Measurements from ENCODE around the gene RSPH9.

Gene RSPH9

DNA sequence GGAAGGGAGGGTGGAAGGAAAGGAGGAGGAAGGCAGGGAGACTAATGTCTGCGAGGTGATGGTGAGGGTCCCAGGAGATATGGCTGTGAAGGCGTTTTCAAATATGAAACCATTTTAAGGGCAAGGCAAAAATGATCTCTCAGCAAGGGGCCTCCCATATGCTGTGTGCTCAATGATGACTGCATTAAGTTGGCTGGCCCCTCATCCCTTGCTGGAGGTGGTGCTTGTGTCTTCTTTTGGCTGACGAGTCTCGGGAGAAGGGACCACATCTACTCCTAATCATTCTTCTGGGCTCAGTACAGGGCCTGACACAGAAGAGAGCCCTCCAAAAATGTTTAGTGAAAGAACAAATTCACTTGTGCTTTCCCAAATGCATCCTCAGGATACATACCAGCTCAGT is 65.7 kb downstream of the RSPH9 start:
- no peak for DNase-seq (ENCODE audit: low read depth in 2 of 2)

DNA sequence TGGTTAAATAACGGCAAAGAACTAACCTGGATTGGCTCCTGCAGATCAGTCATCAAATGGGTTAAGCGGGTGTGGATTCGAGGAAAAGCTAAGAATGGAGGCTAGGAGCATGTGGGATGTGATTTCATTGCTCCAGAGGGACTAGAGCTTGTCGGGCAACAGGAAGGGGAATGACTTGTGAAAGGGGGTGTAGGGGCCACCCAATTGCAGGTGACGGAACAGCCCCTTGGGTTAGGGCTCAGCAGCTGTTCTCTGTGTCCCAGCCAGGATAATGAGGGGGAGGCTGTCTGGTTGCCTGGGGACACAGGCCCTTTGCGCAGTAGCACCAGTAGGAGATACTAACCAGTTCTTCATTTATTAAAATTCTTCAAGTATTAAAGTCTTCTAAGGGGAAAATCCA is 67.7 kb downstream of the RSPH9 start:
- DNase-seq (ENCODE audit: low read depth in 2 of 2): no peak

DNA sequence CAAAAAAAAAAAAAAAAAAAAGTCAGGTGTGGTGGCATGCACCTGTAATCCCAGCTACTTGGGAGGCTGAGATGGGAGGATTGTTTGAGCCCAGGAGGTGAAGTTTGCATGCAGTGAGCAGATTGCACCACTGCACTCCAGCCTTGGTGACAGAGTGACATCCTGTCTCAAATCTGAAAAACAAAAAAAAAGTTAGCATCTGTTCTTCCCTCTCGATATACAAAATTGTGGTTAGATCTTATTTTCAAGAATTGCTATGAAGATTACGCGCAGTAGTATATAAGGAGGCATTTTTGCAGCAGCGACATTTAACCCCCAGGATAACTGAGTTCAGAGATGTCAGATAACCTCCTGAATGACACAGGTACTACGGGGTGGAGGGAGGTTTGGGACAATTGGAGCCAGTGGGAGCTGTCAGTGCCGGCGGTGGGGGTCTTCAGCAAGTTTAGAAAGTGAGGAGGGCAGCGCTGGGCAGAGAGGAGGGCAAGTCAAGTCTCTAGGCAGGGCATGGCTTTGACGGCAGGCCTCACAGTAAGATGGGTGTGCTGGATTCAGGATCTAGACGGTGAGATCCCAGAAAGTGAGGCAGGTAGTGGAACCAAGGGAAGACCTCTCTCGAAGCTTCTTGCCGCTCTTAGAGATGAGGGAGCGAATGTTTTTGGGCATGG is 68.9 kb downstream of the RSPH9 start:
- DNase-seq (ENCODE audit: low read depth in 2 of 2): no peak

DNA sequence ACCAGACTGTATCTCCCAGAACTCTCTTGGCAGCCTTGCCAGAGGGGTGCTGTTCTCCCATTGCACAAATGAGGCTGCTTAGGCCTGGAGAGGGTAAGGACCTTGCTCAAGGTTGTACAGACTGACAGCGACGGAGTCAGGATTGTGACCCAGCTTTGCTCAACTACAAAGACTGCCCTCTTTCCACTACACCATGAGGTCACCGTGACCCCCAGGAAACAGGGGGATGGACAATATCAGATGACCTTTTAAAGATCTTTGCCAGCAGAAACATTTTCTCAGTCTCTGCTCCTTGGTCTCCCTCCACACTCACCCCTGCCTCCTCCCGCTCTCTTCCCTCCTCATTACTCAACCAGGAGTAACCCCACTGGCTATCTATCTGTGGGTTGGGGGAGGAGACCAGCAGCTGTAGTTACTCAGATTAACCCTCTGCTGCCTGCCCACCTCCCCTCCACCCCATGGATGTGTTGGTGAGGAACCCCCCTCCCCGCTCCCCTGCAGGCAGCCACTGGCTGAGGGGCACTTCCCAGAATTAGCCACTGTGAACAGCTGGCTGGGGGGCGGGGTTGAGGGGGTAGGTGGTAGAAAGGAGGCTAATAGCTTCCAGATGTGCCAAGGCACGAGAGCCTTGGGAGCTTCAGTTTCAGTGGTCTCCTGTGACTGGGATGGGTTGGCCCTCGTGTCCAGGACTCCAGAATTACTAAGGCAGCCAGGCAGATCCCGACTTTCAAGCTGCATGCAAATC is 69.6 kb downstream of the RSPH9 start:
- no peak for DNase-seq (ENCODE audit: low read depth in 2 of 2)

DNA sequence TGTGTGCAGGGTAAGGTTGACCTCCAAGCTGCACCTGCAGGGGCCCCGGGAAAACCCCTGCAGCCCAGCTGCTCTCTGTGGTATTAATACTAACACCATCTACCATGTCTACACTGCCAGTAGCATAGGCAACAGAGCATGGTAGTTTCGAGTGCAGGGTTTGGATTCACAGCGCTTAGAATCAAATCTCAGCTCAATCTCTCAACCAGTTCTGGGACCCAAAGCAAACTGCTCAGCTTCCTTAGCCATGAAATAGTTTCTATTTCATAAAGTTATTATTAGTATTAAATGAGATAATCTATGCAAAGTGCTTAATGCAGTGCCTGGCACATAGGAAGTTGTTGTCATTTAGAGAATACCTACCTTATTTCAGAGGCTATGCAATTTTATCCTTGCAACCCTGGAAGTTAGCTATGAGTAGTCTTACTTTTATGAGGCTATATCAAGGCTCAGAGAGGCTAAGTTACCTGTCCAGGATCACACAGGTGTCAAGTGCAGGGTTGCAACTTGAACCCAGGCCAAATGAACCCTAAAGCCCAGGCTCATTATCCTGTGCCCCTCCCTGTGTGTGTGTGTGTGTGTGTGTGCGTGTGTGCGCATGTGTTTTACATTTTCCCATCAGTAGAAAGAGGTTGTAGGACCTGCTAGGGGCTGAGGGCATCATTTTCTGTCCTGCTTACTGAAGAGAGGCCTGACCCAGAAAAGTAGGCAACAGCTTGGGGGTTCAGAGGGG is 70.4 kb downstream of the RSPH9 start:
- DNase-seq (ENCODE audit: low read depth in 2 of 2): no peak

DNA sequence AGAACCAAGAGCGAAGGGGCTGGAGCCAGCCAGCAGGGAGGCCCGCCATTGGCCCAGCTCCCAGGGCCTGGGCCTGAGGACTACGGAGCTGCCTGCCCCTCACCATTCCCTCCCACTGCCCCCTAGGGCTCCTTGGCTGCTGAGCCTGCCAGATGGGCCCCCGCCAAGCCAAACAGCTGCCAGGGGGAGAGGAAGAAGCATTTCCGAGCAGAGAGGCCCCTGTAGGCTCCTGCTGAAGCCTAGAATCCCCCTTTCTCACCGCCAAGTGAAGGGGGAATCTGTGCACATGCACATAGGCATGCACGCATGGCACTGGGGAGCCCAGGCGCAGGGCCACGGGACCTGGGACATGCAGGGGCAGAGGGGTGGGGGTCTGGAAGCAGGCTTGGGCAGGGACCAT is 71.3 kb downstream of the RSPH9 start:
- no peak for DNase-seq (ENCODE audit: low read depth in 2 of 2)

DNA sequence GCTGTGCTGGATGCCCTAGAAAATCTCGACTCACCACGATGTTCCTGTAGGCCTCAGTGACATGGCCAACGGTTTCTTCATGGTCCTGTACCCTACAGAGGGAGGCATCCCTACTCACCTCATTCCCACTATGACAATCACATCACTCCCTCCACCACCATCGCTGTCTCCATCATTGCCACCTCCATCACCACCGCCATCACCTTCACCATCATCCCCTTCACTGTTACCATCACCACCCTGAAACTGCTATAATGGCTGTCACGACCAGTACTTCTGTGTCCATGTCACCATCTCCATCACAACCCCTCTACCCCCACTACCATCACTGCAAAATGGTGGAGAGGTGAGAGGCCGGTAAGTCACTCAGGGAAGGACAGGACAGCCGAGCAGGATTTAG is 72.6 kb downstream of the RSPH9 start:
- no peak for DNase-seq (ENCODE audit: low read depth in 2 of 2)

DNA sequence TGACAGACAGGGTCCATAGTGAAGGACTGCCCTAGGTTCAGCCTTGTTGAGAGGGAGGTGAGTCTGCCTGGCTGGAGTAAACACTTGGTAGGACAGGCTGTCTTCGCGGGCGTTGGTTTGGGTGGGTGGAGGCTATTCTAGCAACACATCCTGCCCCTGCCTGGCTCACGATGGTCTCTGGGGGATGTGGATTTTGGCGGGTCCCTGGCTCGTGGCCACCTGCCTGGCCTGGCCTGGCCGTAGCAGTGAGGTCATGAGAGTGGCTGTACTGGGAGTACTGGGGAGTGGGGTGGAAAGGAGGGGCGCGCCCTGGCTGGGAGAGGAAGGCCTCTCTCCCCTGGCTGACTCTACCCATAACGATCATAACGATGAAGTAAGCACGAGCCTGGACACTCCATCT is 73.0 kb downstream of the RSPH9 start:
- no peak for DNase-seq (ENCODE audit: low read depth in 2 of 2)

DNA sequence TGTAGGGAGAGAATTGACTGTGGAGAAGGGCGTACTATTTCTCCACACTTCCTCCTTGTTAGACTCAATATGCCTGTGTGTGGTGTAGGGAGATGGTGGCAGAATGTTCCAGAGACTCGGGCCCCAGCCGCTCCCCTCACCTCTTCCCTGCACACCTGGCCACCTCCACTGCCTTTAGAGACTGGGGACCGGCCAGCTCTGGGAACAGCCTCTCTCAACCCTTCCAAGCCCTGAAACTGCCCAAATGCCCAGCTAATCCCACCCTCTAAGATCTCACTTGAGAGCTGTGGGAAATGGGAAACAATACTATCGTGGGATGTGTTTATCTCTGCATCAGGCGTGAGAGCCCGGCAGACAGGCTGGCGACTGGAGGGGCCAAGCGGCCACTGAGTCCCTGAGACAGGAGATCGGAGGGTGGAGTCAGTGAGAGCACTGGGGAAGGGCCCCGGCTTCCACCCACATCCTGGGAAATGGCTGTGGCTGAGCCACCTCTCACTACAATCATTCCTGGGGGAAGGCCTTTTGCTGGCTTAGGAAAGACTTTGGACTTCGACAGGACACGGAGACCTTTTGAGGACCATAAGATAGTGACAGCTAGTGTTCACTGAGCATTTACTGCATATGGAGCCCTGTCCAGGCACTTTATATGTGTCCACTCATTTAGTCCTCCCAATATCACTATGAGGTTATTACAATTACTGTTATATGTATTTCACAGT is 73.7 kb downstream of the RSPH9 start:
- no peak for DNase-seq (ENCODE audit: low read depth in 2 of 2)

DNA sequence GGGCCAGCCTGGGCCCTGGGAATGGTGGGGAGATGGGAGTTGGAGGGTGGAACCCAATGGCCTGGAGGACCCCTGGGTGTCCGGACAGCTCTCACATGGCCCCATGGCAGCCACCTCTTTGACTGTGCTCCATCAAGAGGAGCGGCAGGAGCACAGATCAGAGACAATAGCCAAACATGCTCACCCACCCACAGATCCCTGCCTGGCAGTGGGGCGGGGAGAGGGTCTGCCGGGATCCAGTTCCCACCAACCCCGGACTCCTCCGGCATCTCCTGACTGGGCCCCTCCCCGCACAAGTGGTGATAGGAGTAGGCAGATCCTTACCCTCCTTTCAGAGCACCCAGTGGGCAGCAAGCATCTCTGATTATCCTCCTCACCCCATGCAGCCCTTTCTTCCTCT is 74.7 kb downstream of the RSPH9 start:
- DNase-seq (ENCODE audit: low read depth in 2 of 2): no peak

DNA sequence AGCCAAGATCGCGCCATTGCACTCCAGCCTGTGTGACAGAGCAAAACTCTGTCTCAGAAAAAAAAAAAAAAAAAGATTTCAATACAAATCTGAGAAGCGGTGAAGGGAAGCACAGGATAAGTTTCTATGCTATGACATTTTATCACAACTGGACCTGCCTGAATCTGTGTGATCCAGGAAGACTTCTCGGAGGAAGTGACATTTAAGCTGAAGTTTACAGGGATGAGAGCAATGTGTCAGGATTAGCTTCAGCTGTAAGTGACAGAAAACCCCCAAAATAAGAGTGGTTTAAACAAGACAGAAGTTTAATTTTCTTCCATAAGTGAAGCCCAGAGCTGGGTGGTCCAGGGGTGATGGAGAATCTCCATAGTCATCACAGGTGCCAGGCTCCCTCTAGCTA is 76.2 kb downstream of the RSPH9 start:
- no peak for DNase-seq (ENCODE audit: low read depth in 2 of 2)

Measured in activated CD4-positive, alpha-beta T cell treated with anti-CD3 and anti-CD28 coated beads for 24 hours (primary cell).